ENCODE results near the gene ARPP21. TPM values are rescaled to one million over a fixed set of nuclear protein-coding genes. Genes with fewer than 3 reads are reported as not detected.
A peak's percentile ranks its signal among the peaks of the same experiment; 100 is the strongest.
"Not testable (repeated sequence)": the region's sequence is repeated elsewhere in the genome, so short reads cannot be mapped to it uniquely, and the experiment has no call there.

ARPP21 gene
- total RNA-seq, 1 donor from 2014 or later, result 0.40 TPM

- DNase-seq (ENCODE audit: low spot score), result no peak
Observed at GRCh38 chr3:35780800-35781199, 141.5 kb downstream of the ARPP21 start.

GRCh38 chr3:35781558-35781957, 142.2 kb downstream of the ARPP21 start:
- no peak for DNase-seq (ENCODE audit: low spot score)

GRCh38 chr3:35782355-35782754, 143.0 kb downstream of the ARPP21 start:
- DNase-seq (ENCODE audit: low spot score), result no peak

GRCh38 chr3:35784169-35784568, 144.8 kb downstream of the ARPP21 start:
- no peak for DNase-seq (ENCODE audit: low spot score)

GRCh38 chr3:35785234-35785888, 146.0 kb downstream of the ARPP21 start:
- no peak for DNase-seq (ENCODE audit: low spot score)

- no peak for DNase-seq (ENCODE audit: low spot score)
Observed at GRCh38 chr3:35787936-35788335, 148.6 kb downstream of the ARPP21 start.

- DNase-seq (ENCODE audit: low spot score), result no peak
Observed at GRCh38 chr3:35789042-35789831, 149.9 kb downstream of the ARPP21 start.

- no peak for DNase-seq (ENCODE audit: low spot score)
Observed at GRCh38 chr3:35790764-35791163, 151.4 kb downstream of the ARPP21 start.

GRCh38 chr3:35793667-35794066, 154.3 kb downstream of the ARPP21 start:
- no peak for DNase-seq (ENCODE audit: low spot score)

GRCh38 chr3:35800960-35801459, 161.7 kb downstream of the ARPP21 start:
- DNase-seq (ENCODE audit: low spot score), result no peak

- DNase-seq (ENCODE audit: low spot score), result no peak
Observed at GRCh38 chr3:35814531-35814930, 175.2 kb downstream of the ARPP21 start.

- DNase-seq (ENCODE audit: low spot score), result not testable (repeated sequence)
Observed at GRCh38 chr3:35815796-35816195, 176.5 kb downstream of the ARPP21 start.

GRCh38 chr3:35817216-35817615, 177.9 kb downstream of the ARPP21 start:
- no peak for DNase-seq (ENCODE audit: low spot score)

- DNase-seq (ENCODE audit: low spot score), result peak; percentile 10
Observed at GRCh38 chr3:35832140-35832571, 192.8 kb downstream of the ARPP21 start.
